HG03108 (cell line): ENCODE measurements around the gene PRDX2.
"Not testable (repeated sequence)": the region's sequence is repeated elsewhere in the genome, so short reads cannot be mapped to it uniquely, and the experiment has no call there.

ENCODE experiments used
- ATAC-seq: cut with Tn5 transposase; IDR thresholded peaks from one replicate; pipeline ENCODE4 v1.9.1; 2021; ENCODE audit warnings: moderate library complexity; ENCODE audit not compliant: unreplicated experiment

PRDX2 gene

DNA sequence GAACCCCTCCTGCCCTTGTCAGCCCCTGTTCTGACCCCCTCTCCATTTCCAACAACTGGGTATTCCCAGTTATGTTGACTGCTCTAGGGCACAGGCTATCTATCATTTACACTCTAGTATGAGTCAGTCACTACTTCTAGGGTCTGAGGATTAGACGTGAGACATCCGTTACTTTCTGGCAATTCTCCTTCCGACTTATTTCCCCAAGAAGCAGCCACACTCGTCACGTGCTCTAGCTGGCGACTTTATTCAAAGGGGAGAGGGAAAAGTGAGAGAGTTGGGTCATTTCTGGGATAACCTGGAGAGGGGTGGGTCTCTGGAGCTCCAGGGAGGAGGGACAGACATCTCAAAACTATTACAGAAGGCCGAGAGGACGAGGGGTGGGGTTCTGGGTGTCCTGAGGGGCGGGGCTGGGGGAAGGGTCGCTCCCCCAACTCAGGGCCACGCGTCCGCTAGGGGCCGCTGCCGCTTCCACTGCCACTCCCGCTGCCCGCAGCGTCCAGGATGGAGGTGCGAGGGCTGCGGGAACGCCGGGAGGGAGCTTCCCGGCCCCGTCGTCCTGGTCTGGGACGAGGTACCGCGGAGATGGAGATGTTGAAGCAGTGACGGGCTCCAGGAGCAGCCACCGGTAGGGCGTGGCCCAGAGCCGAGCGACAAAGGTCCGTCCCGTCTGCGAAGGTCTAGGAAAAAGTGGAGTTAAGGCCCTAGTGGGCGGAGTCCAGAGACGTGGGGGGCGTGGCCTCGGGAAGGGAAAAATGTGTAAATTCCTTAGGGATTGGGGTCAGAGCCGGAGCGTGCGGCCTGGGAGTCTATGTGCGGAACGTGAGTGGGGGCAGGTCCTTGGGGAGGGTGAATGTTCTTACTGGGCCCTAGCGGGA, 23.9 kb upstream of the PRDX2 start:
- ATAC-seq: no peak

GRCh38 chr19:12821761-12822160, 20.2 kb upstream of the PRDX2 start:
- no peak for ATAC-seq

DNA sequence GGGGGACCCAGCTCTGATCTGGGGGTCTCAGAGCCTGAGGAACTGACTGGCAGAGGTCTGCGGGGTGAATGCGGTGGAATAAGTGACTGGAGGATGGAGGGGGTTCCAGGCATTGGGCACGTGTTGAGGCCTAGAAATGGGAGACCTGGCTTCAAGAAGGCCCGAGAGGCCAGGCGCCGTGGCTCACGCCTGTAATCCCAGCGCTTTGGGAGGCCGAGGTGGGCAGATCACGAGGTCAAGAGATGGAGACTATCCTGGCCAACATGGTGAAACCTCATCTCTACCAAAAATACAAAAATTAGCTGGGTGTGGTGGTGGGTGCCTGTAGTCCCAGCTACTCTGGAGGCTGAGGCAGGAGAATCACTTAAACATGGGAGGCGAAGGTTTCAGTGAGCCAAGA, 16.2 kb upstream of the PRDX2 start:
- not testable (repeated sequence) for ATAC-seq

DNA sequence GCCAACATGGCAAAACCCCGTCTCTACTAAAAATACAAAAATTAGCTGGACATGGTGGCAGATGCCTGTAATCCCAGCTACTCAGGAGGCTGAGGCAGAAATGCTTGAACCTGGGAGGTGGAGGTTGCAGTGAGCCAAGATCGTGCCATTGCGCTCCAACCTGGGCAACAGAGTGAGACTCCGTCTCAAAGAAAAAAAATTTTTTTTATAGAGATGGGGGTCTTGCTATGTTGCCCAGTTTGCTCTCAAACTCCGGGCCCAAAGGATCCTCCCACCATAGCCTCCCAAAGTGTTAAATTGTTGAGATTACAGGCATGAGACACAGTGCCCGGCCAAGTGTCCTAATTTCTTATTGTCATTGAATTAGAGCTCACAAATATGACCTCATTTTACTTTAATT, 15.6 kb upstream of the PRDX2 start:
- not testable (repeated sequence) for ATAC-seq

DNA sequence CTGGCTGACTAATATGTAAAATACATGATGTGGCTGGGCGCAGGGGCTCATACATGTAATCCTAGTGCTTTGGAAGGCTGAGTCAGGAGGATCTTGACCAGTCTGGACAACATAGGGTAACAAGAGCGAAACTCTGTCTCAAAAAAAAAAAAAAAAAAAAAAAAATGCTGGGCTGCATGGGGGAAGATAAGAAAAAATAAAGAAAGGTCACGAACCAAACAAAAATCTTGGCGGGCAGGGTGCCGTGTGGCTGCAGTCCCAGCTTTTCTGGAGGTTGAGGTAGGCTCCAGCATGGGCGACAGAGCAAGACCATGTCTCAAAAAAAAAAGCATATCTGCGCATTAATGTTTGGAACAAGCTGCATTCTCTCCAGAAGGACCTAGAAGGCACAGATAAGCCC, 13.5 kb upstream of the PRDX2 start:
- ATAC-seq: no peak

DNA sequence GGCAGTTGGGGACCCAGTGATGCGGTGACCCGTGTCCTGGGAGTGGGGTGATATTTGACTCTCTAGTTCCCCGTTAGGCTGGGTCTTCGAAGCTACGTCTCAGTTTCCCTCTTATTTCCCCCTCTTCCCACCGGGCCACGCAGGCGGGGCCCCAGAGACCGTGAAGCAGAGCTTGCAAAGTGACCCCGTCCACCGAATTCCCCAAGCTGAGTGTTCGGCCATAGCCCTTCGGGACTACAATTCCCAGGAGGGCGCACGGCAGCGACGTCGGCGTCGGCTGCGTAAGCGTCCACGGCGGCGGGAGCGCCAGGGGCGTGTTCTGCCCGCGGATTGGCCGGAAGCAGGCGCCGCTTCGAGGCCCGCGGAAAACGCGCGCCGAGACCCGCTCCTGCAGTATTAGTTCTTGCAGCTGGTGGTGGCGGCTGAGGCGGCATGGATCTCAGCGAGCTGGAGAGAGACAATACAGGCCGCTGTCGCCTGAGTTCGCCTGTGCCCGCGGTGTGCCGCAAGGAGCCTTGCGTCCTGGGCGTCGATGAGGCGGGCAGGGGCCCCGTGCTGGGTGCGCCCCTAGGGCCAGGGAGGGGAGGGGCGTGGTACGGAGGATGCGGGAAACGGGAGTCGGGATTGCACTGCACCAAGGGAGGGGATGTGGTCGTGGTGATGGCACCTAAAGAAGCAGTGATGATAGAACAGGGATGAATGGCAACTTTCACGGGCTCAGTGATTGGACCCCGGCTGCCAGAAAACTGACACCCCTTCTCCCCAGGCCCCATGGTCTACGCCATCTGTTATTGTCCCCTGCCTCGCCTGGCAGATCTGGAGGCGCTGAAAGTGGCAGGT, 4.9 kb upstream of the PRDX2 start, which contains the start of gene RNASEH2A:
TSS of gene RNASEH2A (plus strand) at position 343 of the 840 bp plus-strand sequence. CDS start at position 433, 90 bp downstream.
- ATAC-seq: peak; percentile 78

- no peak for ATAC-seq
These were observed 2.5 kb upstream of the PRDX2 start for GRCh38 chr19:12804051-12804450.

DNA sequence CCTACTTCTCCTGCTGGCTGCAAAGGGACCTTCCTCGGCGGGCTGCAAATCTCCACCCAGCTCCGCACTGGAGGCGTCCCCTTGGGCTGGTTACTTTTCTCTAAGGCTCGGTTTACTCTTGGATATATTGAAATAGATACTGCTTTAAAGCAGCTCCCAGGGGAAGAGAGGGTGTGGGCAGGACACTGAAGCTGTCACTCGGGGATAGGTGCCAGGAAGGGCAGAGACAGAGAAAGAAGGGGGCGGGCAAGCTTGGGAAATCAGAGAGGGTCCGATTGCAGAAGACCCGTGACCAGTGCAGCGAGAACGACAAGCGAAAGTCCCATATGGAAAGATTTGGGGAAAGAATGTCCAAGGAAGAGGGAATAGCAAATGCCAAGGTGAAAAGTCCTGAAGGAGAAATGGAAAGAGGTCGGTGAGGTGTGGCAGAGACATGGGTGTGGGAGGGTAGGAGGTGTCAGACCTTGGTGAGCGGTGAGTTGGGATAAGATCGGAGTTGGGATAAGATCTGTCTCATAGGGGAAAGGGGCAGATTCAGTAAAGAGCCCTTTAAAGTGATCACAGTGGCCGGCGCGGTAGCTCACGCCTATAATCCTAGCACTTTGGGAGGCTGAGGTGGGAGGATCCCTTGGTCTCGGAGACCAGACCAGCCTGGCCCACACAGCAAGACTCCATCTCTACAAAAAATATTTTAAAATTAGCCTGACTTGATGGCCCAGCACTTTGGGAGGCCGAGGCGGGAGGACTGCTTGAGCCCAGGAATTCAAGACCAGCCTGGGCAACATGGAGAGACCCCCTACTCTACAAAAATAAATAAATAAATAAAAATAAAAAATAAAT, 887 bp upstream of the PRDX2 start:
- no peak for ATAC-seq

DNA sequence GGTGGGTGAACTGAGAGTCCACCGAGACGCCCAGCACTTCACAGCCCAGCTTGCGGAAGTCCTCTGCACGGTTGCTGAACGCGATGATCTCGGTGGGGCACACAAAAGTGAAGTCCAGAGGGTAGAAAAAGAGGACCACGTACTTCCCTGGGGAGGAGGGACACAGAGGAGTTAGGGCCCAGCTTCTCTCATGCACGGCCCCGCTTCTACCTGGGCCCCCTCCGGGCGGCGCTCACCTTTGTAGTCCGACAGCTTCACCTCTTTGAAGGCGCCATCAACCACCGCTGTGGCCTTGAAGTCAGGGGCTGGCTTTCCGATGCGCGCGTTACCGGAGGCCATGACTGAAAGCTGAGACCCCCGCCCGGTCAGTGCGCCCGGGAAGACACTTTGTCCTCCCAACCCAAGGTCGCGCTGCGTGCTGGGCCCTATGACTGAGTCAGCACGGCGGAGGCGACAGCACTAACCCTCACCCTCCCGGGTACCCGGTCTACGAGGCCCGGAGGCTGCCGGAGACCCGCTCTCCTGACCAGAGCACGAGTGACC, 606 bp downstream of the PRDX2 start:
- ATAC-seq: no peak

DNA sequence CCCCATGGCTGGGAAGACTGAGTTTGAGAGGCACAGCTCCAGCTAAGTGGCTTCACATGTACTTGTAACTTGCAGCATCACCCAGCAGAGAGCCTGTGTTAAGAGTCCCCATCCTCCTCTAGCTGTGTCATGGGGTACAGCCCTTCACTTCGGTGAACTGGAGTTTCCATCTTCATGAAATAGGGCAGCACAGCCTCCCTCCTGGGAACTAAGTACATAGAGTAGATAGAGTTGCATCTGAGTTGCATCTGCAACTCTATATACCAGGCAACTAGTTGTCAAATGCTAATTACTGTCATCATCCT, 1.2 kb downstream of the PRDX2 start:
- no peak for ATAC-seq

DNA sequence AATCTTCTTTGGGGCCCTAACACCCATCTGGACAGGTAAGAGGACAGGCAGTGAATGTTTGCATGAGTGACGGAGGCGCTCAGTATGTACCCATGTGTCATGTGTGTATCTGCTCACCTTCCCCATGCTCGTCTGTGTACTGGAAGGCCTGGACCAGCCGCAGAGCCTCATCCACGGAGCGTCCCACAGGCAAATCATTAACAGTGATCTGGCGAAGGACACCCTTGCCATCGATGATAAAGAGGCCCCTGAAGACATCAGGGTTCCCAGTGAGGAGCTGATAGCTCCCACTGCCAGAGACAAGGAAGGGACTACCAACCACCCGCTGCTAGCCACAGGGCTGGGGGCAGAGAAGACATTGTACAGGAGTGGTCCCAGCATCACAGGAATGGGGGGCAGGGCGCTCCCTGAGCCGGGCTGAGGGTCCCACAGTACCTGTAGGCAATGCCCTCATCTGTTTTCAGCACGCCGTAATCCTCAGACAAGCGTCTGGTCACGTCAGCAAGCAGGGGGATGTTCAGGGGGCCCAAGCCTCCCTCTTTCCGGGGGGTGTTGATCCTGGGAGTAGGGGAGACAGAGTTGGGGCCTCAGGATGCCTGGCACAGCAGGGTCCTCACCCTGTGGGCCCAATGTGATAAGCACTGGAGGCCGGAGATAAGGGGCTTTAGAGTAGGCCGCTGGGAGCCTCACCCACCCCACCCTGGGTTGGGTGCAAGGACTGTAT, 1.7 kb downstream of the PRDX2 start:
- ATAC-seq: no peak

GRCh38 chr19:12797607-12798006, 4.0 kb downstream of the PRDX2 start:
- not testable (repeated sequence) for ATAC-seq

DNA sequence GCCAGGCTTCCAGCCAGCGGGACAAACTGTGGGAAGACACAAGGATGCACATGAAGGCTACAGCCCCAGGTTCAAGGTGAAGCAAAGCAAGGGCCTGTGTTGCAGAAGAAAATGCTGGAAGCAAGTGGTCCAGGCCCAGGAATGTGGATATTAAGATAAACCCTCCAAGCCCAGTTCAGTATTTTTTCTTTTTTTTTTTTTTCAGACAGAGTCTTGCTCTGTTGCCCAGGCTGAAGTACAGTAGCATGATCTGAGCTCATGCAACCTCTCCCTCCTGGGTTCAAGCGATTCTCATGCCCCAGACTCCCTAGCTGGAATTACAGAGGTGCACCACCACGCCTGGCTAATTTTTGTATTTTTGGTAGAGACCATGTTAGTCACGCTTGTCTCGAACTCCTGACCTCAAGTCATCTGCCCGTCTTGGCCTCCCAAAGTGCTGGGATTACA, 4.4 kb downstream of the PRDX2 start:
- no peak for ATAC-seq

GRCh38 chr19:12796146-12797071, 5.2 kb downstream of the PRDX2 start:
- ATAC-seq: no peak

GRCh38 chr19:12794971-12795381, 6.6 kb downstream of the PRDX2 start:
- no peak for ATAC-seq

DNA sequence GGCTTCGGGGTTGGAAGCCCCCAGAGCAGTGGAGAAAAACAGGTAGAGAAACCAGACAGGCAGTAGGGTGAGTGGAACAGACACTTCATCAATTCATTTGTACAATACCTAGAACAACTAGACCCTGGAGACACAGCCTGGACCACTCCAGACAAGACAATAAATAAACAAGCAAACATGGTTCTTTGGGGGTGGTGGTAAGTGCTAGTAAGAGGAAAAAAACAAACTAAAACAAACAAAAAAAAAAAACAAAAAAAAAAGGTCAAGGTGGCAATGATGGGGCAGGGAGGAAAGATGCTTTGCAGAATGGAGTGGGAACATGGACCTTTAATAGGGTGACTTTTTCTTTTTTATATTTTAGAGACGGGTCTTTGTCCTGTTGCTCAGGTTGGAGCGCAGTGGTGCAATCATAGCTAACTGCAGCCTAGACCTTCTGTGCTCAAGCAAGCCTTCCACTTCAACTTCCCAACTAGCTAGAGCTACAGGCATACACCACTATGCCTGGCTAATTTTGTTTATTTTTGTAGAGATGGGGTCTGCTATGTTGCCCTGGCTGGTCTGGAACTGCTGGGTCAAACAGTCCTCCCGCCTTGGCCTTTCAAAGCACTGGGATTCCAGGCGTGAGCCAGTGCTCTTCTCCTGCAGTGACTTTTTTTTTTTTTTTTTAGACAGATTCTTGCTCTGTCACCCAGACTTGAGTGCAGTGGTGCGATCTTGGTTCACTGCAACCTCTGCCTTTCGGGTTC, 7.2 kb downstream of the PRDX2 start:
- ATAC-seq: no peak

DNA sequence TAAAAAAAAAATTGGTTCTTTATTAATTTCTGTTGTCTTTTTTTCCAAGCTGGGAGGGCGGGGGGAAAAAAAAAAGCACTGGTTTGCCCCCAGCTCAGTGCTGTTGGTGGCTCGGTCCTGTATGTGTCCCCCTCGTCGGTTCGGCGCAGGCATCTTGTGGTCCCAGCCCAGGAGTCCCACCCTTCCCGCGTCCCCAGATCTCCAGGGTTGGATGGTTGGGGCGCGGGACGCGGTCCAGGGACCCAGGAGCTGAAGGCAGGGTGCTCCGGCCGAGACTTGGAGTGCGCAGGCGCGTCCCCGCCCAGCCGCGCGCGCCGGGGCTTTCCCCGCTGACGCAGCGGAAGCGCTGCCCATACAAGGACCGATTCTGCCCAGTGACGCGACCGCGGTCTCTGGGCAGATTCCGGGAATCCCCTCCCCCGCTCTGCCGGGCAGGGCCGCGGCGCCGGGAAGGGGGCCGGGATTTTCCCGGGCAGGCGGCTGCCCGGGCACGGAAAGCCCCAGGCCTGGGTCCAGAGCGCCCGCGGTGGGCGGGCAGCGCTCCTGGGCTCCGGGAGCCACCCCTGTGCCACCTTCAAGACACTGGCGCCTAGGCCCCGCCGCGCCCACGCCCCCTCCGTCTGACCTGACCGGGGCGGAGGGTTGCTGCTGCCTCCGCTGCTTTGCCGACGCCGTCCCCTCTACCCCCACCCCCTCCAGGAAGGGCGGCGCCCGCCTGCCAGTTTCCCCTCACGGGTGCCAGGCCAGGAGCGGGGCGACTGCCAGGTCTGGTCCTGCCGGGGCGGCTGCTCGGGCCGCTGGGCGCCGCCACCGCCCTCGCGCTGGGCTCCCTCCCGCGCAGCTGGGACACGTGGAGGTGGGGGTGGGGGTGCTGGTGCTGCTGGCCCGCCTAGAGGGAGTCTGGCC, 8.1 kb downstream of the PRDX2 start:
- peak; percentile 19 for ATAC-seq
